Activated T-cell treated with anti-CD3 and anti-CD28 coated beads, Interleukin-2, amount 50 U/mL, for 1 hour (primary cell): ENCODE data around the gene AATK.

Experiments used
- DNase-seq: peaks from one replicate; pipeline ENCODE4 v3.0.0-alpha.2; 2020

AATK gene, protein sequence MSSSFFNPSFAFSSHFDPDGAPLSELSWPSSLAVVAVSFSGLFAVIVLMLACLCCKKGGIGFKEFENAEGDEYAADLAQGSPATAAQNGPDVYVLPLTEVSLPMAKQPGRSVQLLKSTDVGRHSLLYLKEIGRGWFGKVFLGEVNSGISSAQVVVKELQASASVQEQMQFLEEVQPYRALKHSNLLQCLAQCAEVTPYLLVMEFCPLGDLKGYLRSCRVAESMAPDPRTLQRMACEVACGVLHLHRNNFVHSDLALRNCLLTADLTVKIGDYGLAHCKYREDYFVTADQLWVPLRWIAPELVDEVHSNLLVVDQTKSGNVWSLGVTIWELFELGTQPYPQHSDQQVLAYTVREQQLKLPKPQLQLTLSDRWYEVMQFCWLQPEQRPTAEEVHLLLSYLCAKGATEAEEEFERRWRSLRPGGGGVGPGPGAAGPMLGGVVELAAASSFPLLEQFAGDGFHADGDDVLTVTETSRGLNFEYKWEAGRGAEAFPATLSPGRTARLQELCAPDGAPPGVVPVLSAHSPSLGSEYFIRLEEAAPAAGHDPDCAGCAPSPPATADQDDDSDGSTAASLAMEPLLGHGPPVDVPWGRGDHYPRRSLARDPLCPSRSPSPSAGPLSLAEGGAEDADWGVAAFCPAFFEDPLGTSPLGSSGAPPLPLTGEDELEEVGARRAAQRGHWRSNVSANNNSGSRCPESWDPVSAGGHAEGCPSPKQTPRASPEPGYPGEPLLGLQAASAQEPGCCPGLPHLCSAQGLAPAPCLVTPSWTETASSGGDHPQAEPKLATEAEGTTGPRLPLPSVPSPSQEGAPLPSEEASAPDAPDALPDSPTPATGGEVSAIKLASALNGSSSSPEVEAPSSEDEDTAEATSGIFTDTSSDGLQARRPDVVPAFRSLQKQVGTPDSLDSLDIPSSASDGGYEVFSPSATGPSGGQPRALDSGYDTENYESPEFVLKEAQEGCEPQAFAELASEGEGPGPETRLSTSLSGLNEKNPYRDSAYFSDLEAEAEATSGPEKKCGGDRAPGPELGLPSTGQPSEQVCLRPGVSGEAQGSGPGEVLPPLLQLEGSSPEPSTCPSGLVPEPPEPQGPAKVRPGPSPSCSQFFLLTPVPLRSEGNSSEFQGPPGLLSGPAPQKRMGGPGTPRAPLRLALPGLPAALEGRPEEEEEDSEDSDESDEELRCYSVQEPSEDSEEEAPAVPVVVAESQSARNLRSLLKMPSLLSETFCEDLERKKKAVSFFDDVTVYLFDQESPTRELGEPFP (N-terminal part only)

DNA sequence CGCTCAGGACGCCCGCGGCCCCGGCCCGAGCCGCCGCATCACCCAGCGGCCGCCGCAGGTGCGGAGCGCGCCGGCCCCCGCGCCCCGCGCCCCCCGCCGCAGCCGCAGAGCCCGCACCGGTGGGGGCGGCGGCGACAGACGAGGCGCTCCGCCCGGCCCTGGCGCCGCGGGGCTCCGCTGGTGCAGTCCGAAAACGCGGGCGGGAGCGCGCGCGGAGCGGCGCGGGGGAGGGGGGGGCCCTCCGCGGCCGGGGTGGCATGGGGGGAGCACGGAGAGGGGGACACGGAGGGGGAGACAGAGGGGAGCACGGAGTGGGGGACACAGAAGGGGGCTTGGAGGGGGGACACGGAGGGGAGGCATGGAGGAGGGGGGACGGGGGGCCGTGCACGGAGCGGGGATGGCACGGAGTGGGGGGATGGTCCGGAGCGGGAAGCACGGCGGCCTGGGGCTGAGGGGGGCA lies at the start of gene AATK:
TSS of gene AATK (minus strand) at position 189 of the 460 bp plus-strand sequence. CDS start 229 bp downstream, outside the sequence.
- no peak for DNase-seq

DNA sequence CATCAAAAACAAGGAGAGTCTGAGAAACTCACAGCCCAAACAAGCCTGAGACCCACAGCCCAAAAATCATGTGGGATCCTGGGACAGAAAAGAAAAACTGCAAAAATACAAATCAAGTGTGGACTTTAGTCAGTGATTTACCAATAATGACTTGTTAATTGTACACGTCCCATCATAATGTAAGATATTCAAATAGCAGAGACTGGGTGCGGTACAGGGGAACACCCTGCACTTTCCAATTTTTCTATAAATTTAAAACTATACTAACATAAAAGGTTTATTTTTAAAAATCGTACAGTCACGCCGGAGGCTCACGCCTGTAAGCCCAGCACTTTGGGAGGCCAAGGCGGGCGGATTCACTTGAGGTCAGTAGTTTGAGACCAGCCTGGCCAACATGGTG lies 48.0 kb upstream of the AATK start:
- DNase-seq, result no peak

DNA sequence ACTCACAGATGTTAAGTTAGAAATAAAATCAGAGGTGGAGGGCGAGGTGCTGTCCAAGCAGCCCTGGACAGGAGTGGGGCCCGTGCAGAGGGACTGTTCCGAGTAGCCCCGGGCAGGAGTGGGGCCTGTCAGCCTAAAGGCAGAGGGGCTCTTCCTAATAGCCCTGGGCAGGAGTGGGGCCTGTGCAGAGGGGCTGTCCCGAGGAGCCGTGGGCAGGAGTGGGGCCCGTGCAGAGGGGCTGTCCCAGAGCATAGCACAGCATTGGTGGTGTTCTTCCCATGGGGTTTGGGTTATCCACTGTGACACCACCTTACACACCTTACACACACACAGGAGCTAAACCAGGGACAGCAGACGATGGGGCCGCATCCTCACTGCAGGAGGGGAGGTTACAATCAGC lies 46.3 kb upstream of the AATK start:
- no peak for DNase-seq

DNA sequence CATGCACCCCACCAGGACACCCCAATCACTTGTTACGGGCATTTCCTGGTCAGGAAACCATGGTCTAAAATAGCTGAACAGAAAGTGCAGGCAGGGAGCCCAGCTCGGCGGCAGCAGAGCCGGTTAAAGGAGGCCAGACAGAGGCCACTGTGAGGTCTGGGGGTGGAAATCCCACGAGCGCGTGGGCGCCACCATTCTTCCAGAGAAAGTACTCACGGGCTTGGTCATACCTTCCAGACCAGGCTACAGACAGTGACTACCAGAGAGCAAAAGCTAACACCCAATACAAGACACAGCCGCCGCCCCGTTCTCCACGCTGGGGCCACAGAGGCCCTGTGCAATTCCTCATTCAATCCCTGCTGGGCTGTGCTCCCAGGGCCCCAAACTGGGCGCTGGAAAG lies 44.8 kb upstream of the AATK start:
- DNase-seq, result no peak

DNA sequence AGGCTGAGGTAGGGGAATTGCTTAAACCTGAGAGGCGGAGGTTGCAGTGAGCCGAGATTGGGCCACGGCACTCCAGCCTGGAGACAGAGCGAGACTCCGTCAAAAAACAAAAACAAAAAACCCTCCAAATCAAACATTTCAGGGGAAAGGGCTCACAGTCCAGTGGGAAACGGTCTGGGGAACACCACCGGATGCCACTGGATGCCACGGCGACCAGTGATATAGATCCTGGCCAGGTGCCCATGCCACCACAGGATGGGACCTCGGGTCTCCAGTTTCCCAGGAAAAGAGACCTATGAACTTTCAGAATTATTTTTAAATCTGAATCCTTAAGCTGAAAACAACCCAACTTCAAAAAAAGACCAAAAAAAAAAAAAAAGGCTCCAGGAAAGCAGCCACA lies 44.4 kb upstream of the AATK start:
- no peak for DNase-seq

DNA sequence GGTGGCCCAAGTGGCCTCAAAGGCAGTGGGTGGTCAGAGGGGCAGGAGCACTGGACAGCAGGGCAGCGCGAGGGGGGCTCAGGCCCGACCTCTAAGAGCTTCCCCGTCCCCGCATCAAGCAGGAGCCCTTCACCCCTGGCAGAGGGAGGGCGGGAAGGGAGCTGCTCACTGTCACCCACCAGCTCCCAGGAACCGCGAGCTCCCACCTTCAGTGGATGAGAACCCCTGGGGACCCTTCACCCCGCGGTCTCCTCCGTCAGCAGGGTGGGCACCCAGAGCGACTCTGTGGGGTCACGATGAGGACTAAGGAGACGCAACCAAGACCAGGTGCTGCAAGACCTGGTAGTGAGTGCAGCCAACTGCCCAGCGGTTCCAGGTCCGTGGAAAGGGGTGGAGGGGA lies 43.1 kb upstream of the AATK start:
- no peak for DNase-seq

DNA sequence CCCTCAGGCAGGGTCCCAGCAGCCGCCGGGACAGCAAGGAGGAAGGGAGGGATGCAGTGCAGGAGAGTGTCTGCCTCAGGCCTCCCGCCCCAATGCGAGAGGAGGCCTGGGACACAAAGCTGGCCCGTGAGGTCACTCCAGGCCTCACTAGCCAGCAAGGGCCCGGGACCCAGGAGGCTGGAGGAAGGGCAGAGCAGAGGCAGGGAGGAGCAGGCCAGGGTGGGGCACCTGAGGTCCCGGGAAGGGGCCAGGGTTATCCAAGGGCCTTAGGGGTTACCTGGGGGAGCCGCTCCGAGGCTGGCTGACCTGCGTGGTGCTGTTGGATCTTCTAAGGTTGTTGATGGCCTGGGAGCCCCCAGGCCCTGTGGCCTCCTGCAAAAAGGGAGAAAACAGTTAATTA lies 42.6 kb upstream of the AATK start:
- DNase-seq, result no peak

DNA sequence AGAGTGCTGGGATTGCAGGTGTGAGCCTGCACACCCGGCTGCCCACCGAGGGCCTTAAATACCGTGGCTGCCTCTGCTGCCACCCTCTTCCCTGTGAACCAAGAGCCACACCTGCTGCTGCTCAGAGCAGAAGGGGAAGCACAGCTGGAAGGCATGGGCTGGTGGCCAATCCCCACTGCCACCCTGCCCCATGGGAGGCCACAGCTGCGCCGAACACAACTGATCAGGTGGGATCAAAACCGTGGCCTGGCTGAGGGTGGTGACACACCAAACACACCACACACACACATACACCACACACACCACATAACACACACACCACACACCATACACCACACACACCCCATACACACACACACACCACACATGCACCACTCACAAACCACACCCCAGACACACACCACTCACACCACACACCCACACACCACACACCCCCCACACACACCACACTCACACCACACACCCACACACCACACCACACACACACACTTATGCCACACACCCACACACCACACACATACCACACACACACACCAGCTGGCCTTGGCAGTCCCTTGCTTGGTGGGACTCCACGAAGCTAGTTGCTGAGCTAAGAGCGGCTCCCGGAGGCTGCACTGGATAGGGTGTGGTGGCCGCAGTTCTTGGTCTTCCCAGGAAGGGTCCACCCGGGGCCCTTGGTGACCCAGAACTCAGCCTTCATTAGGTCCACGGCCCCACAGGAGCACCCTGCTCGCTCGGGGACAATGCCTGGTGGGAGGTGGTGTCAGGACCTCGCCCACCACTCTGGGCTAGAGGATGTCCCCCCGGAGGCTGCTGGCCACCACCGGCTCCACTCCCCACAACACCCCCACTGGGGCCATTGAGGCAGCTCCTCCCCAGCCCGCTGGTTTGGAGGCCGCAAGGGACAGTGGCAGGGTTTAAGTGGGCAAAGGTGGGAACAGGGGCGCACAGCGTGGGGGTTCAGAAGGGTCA lies 41.9 kb upstream of the AATK start:
- no peak for DNase-seq

DNA sequence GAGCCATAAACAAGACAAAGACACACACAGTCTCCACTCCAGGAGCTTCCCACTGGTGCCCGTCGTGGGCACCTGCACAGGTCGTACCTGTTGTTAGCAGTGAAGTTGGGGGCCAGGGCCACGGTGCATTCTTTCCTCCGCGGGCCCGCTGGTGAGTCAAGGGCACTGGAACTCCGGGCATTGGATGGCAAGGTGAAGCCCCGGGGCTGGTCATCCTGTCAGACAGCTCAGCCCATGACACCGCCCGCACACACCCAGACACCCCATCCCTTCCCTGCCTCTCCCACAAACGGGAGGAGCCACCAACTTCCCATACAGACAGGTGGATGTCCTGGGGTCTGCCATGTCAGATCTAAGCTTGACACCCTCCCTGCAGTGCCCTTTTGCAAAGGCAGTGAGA lies 40.6 kb upstream of the AATK start:
- DNase-seq, result no peak

DNA sequence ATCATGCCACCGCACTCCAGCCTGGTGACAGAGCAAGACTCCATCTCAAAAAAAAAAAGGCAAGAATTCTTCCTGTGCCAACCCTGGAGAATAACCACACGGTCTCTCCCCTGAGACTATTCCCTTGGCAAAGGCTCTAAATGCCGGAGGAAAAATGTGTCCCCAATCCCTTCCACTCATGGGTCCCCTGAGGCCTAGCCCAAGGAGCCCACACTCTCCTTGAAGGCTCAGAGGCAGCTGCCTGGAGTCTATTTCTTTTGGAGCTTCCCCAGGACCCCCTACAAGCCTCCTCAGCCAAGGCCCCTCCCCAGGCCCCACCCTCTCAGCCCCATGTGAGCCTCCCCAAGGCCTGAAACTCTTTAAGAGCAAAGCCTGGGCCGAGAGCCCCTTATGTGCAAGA lies 40.1 kb upstream of the AATK start:
- DNase-seq, result no peak

DNA sequence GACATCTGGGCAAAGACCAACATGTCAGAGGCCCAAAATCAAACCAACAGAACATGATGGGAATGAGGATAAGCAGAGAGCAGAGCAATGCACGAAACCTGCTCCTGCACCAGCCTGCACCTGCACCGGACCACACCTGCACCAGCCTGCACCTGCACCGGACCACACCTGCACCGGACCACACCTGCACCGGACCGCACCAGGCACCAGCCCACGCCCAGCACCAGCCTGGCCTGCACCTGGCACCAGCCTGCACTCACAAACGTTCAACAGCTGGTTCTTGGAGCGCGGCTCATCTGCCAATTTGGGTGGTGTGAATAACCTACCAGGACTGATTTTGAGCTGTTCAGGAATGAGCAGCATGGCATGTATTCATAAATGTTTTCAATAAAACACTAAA lies 38.6 kb upstream of the AATK start:
- no peak for DNase-seq

DNA sequence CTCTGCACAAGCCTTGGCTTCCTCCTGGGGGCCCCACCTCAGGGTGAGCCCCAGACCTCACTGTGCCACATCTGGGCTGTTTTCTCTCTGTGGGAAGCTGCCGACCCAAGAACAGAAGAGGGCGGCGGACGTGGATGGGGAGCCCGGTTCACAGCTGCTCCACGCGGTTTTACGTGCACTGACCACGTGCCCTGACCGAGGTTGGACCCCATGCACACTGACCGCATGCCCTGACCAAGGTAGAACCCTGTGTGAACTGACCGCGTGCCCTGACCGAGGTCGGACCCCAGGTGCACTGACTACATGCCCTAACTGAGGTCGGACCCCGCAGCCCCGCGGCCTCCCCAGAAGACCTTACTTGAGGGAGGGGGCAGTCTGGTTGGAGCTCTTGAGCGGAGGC lies 37.1 kb upstream of the AATK start:
- DNase-seq, result no peak

DNA sequence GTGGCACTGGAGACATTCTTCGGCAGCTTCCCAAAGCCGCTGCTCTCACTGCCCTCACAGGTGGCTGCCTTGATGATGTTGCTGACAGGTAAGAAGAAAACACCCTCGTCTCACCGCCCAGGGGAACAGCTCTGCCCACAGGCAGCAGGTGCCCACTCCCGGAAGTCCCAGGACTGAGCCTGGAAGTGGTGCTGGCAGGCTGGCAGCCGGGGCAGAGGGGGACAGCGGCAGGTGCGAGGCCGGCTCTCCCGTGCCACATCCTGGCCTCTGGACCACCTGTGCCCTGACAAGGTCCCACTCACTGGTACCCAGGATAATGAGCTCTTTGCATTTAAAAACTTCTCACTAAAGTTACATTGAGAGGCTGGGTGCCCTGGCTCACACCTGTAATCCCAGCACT lies 36.3 kb upstream of the AATK start:
- no peak for DNase-seq

DNA sequence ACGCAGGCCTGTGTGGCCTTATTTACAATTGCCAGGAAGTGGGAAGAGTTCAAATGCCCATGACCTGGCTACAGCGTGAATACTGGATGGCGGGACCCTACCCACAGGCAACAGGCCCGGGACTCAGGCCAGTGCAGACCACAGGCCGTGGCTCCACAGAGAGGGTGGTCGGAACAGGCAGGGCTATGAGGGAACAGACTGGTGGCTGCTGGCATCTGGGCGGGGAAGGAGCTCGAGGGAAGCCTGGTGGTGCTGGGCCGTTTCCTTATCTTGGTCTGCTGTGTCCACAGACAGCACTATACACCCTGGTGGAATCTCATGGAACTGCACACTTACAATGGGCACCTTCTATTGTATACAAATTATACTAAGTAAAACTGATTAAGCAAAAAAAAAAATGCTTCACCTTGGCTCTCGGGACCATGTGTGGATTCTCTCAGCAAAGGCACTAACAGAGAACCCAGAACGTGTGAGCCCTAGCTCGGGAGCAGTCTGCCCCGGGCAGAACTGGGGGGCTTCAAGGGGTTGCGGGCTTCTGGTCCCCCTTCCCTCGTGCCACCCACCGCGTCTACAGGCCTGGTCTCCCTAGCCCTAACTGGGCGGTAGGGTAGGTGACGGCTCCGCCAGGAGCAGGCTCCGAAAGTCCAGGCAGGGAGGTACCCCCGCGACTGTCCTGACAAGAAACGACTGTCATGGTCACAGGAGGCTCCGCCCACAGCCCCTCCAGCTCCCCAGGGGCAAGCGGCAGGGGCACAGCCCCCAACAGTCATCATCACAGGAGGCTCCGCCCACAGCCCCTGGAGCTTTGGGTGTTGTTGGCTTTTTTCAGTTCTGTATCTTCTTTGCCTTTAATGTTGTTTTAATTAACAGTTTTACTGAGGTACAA lies 34.9 kb upstream of the AATK start:
- DNase-seq, result no peak

DNA sequence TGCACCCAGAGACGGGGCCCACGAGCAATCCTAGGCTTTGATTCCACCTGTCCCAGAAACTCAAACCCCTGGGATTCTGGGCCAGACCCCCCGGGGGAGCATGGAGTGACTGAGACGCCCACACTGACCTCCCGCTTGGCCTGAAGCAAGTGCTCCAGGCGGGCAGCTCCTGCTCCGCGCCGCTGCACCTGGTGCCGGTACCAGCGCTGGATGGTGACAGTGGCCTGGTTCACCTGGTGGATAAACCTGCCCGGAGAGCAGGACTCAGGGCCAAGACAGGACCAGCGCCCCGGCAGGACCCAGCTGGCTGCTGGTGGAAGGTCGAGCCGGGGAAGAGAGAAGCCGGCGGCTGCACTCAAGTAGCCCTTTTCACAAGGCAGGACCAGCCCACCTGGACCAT lies 34.2 kb upstream of the AATK start:
- no peak for DNase-seq

DNA sequence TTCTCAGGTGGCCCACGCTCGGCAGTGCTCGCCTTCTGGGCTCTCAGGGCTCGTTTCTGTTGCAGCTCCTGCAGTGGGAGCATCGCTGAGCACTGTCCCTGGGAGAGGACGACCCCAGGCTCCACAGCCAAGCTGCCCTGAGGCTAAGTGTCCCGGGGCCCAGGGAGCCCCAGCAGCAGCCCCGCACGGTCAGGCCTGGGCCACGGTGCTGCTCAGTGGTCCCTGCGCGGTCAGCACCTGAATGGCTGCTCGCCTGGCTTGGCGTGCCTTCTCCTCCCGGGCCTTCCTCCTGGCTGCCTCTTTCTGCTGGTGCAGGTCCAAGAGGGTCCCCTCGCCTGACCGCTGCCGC lies 33.4 kb upstream of the AATK start:
- no peak for DNase-seq

DNA sequence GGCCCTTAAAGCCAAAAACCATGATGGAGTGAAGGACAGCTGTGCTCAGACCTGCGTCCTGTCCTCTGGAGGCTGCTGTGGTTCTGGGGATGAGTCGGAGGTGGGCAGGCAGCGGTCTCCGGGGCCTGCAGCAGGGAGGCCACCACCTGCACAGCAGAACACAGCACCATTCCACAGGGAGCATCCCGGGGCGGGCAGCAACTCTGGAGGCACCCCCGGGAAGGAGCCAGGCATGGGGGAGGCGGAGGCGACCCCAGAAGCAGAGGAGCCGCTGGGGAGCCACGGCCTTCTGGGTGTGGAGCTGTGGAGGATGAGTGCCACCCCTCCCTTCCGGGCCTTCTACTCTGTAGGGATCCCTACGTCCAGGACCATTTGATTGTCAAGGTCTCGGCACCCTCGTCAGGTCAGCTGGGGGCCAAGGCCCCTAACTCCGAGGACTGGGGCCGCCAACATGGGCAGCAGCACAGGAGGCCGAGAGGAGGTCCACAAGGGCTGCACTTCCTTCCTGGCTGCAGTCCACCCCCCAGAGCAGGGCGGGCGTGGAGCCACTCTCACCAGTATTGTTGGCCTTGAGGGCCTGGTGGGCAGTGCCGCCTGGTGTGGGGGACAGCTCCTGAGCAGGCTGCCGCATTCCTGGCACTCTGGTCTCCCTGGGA lies 32.9 kb upstream of the AATK start:
- no peak for DNase-seq

DNA sequence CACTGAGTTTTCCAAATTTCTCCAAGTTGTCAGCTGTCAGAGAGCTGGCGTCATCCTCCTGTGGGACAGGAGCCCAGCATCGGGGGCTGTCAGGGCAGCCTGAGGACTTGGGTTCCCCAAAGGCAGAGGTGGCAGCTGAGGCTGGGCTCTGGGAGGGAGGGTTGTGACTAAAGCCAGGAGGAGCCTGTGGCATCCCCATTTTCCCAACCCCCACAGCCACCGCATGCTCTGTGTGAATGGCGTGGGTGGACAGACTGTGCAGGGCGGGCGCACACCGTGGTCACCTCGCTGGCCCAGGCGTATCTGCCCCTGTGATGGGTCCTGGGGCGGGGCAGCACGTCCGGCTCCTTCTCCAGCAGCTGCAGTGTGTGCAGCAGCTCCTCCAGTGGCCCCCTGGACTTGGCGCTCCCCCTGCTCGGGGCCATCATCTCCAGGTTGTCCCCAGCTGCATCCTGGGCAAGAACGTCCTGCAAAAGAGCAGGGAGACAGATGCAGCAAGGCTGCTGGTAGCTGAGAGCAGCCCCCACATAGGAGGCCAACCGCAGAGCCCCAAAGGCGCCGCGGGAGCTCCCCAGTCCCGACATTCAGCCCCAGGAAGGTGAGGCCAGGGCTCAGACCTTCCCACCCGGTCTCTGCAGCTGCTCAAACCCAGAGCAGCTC lies 31.9 kb upstream of the AATK start:
- DNase-seq, result no peak

DNA sequence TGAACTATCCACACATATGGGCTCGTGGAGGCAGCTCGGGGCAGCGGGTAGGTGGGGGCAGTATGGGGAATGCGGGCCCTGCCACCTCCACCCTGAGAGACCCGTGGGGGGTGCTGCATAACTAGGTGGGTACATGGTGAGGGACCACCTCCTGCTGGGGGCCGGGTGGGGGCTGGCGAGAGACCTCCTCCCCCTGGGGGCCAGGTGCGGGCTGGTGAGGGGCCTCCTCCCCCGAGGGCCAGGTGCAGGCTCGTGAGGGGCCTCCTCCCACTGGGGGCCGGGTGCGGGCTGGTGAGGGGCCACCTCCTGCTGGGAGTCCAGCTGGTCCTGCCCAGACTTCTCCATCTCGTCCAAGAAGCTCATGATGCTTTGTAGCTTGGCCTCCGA lies 31.4 kb upstream of the AATK start:
- DNase-seq, result no peak
